Thoracic aorta (tissue), 2 donors: ENCODE data around the gene TBC1D4. TPM values are rescaled to one million over a fixed set of nuclear protein-coding genes. Genes with fewer than 3 reads are reported as not detected.

Experiments used
- ATAC-seq: fragments of 150-250 bp; one replicate; pipeline ENCODE4 v1.8.0; 2017; ENCODE audit warnings: low read depth; ENCODE audit not compliant: insufficient number of reproducible peaks, low FRiP score
- DNase-seq: peaks from one replicate; pipeline ENCODE4 v3.0.0-alpha.2; 2020; ENCODE audit warnings: low spot score
- H3K27ac ChIP-seq, 2 donors: fragments of 200-600 bp; sonication (generic); 1 replicate in 1 of 2; 2 replicates in 1 of 2; pipeline ENCODE4 v1.5.1; 2016; ENCODE audit warnings: mild to moderate bottlenecking in 2 of 2, moderate library complexity in 2 of 2
- H3K27me3 ChIP-seq: fragments of 200-600 bp; sonication (generic); replicated peaks from 2 replicates; pipeline ENCODE4 v1.6.0; 2016; ENCODE audit warnings: mild to moderate bottlenecking; ENCODE audit not compliant: insufficient read depth
- H3K36me3 ChIP-seq: fragments of 200-600 bp; sonication (generic); one replicate; pipeline ENCODE4 v1.5.1; 2016
- H3K4me1 ChIP-seq, 2 donors: fragments of 200-600 bp; sonication (generic); 1 replicate in 1 of 2; 2 replicates in 1 of 2; pipeline versions ENCODE4 v1.5.1 to v1.6.0; 2016; ENCODE audit warnings: low read depth in 2 of 2, mild to moderate bottlenecking in 1 of 2; ENCODE audit not compliant: control insufficient read depth in 1 of 2
- H3K4me3 ChIP-seq: fragments of 200-600 bp; sonication (generic); 2 replicates; pipeline ENCODE4 v1.5.1; 2016; ENCODE audit warnings: mild to moderate bottlenecking
- H3K9me3 ChIP-seq: fragments of 200-600 bp; sonication (generic); 2 replicates; pipeline ENCODE4 v1.5.1; 2016
- total RNA-seq, 2 donors: library from RNA; depleted of rRNA; stranded (reverse); fragments of >200 nt; gene quantifications; one replicate each; pipeline versions ENCODE4 v1.1.0 to v1.2.3, GENCODE V29; 2016
- TF ChIP-seq, protein P1 (sequence below): fragments of 200-600 bp; sonication (generic); IDR thresholded peaks from one replicate; pipeline ENCODE4 v1.5.1; 2019; ENCODE audit warnings: antibody characterized with exemption

The TBC1D4 gene
- total RNA-seq, 2 donors from 2014 or later: 15.8 to 20.3 TPM

DNA sequence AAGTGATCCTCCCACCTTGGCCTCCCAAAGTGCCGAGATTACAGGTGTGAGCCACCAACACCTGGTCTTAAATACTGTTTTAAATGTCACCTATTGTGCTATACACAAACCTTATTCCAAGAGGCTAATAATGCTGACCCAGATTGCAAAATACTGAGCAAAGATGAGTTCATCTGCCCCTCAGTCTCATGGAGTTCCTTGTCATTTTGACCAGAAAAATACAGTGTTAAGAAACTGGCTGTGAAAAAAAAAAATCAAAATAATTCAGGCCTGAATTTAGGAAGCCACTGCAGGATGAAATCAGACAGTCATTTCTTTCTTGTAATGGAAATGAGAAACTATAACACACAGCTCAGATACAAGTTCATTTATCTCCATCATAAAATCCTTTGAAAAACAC lies 59.9 kb downstream of the TBC1D4 start:
- H3K27ac ChIP-seq: no peak overlapping the region
- no peaks in the 10 kb centered on the region for H3K27me3 ChIP-seq
- no peaks in the 10 kb centered on the region for H3K36me3 ChIP-seq
- H3K9me3 ChIP-seq: no peaks in the 10 kb centered on the region
- TF ChIP-seq, protein P1, sequence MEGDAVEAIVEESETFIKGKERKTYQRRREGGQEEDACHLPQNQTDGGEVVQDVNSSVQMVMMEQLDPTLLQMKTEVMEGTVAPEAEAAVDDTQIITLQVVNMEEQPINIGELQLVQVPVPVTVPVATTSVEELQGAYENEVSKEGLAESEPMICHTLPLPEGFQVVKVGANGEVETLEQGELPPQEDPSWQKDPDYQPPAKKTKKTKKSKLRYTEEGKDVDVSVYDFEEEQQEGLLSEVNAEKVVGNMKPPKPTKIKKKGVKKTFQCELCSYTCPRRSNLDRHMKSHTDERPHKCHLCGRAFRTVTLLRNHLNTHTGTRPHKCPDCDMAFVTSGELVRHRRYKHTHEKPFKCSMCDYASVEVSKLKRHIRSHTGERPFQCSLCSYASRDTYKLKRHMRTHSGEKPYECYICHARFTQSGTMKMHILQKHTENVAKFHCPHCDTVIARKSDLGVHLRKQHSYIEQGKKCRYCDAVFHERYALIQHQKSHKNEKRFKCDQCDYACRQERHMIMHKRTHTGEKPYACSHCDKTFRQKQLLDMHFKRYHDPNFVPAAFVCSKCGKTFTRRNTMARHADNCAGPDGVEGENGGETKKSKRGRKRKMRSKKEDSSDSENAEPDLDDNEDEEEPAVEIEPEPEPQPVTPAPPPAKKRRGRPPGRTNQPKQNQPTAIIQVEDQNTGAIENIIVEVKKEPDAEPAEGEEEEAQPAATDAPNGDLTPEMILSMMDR: no peak
- peaks cover 0 to 7% of the 10 kb centered on the region in 2 donors for H3K4me1 ChIP-seq
- DNase-seq (no peak), ATAC-seq (no peak)
- no peak overlapping the region for H3K4me3 ChIP-seq

DNA sequence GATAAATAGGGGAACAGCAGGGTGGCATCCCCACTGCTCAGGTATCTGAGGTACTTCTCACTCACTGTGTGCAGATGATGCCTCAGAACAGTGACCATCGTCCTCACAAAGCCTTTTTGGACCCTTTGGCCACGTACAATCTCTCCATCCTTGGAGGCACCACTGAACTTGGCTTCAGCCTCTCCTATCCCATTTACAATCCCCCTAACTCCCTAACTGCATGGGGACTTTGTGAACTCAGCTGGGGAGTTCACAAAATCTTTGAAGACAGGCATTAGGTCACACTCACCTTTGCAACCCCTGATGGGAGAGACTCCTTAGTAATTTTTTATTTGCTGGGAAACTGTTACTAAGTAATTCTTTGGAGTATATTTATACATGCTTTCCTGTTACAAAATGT lies 60.8 kb downstream of the TBC1D4 start:
- ATAC-seq: no peak
- Histone ChIP-seq H3K4me1 (peaks cover 3 to 16% of the 10 kb centered on the region in 2 donors), H3K4me3 (no peak overlapping the region), H3K9me3 (no peaks in the 10 kb centered on the region), H3K27ac (no peak overlapping the region), H3K27me3 (no peaks in the 10 kb centered on the region), H3K36me3 (no peaks in the 10 kb centered on the region)
- TF ChIP-seq, protein P1: no peak
- DNase-seq: no peak

DNA sequence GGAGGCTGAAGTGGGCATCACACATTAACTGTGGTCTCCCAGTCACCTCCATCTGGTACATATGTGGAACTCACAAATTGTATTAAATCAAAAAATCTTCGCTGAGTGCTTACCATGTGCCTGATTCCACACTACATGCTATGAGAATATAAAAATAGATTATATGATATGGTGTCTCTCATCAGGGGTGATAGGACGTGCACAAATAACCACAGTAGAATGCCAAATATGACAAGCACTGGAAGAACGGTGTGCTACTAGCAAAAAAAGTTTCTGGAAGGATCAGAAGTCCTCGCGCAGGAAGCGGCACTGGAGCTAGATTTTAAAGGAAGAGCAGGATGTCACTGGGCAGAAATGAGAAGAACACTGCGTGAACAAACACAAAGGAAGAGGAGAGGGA lies 62.3 kb downstream of the TBC1D4 start:
- no peak overlapping the region for H3K27ac ChIP-seq

DNA sequence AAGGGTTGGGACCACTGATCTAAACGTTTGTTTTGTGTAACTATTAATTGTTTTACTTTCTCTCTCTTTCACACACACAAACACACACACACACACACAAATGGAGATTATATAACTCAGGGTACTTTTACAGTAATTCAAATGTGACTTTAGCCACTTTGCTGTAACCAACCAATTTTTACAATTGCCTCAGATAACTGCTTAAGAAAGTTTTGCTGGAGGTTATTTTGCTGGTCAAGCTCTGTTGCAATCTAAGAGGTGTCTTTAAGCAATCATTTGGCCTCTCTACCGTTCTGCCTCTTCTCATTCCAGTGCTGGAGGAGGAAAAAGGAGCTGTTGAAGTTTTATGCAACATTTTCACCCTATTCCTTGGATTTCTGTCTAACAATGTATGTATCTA lies 63.0 kb downstream of the TBC1D4 start:
- H3K4me1 ChIP-seq: peaks cover 9 to 24% of the 10 kb centered on the region in 2 donors

More for the DNA sequence above, 62.3 kb downstream of the TBC1D4 start:
- Histone ChIP-seq H3K4me3 (no peak overlapping the region), H3K9me3 (no peaks in the 10 kb centered on the region), H3K27me3 (no peaks in the 10 kb centered on the region), H3K36me3 (no peaks in the 10 kb centered on the region), H3K4me1 (peaks cover 9 to 24% of the 10 kb centered on the region in 2 donors)
- TF ChIP-seq, protein P1: no peak
- DNase-seq: no peak
- ATAC-seq: no peak

DNA sequence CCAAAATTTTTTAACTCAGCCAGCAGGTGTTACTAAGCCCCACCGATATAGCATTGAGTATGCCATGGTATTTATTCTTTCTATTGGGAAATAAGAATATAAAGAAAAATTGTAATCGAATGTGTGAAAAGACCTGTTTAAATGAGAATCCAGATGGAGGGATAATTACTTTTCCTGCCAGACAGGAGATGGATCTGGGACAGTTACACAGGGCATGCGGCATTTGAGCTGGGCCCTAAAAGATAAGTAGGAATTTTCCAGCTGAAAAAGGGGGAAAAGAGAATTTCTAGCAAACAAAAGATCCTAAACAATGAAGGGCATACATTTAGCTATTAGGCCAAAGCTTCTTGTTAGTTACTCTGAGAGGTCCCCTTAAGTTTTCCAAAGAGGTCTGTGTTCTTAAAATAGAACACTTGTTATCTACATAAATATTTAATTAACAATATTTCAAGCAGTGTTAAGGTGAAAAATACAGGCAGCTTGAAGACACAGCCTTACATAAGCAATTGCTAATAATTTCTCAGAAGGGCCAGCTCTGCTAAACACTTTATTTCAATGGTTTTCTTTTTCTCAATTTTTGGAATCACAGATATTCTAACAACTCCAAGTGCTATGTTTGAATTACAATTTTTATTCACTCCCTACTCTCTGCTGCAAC lies 63.7 kb downstream of the TBC1D4 start:
- Histone ChIP-seq H3K4me1 (peaks cover 9 to 24% of the 10 kb centered on the region in 2 donors), H3K27ac (no peak overlapping the region), H3K4me3 (no peak overlapping the region), H3K9me3 (no peaks in the 10 kb centered on the region), H3K36me3 (no peaks in the 10 kb centered on the region), H3K27me3 (no peaks in the 10 kb centered on the region)
- ATAC-seq (no peak), DNase-seq (no peak)
- TF ChIP-seq, protein P1: no peak

More for the DNA sequence above, 63.0 kb downstream of the TBC1D4 start:
- Histone ChIP-seq H3K4me3 (no peak overlapping the region), H3K36me3 (no peaks in the 10 kb centered on the region), H3K27ac (no peak overlapping the region), H3K27me3 (no peaks in the 10 kb centered on the region), H3K9me3 (no peaks in the 10 kb centered on the region)
- ATAC-seq (no peak), DNase-seq (no peak)
- TF ChIP-seq, protein P1: no peak
